Bronchial smooth muscle cell (primary cell): ENCODE measurements around the gene RAC2. TPM values are rescaled to one million over a fixed set of nuclear protein-coding genes. Genes with fewer than 3 reads are reported as not detected.

Experiments
- total RNA-seq: library from RNA; depleted of rRNA; stranded (reverse); fragments of >200 nt; gene quantifications from 2 replicates; pipeline ENCODE4 v1.2.1, GENCODE V29; 2014

Gene RAC2
- 0.34 and 5.0 TPM in 2 replicates for total RNA-seq

DNA sequence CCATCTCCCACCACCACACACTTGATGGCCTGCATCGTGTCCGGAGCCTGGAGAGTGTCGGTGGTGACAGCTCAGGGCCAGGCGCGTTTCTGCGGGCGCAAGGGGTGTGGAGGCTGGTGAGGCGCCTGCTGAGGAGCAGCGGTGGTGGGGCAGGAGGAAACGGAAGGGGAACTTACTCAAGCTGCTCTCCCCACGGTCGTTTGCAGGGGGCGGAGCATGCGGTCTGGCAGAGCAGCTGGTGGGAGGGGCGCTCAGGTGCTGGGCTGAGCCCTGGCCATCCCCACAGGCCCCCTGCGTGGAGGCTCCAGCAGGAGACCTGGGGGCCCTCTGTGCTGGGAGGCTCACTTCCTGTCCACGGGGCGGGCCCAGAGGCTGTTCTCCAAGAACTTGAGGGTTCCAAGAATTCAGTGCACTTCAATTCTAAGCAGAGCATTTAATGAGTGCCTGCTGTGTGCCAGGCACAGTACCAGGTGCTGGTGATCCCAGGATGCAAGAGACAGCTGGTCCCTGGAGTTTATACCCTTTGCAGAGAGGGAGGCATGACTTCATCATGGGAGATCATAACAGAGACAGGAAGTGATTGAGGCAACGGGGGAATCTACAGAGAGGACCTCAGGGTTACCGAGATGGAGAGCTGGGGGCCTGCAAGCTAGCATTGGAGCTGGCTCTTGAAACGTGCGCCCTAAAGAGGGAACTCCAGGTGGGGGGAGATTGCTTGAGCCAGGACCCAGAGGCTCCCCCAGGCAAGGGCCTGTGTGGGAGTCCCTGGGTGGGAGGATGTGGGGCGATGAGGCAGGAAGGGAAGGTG is at the start of gene RAC2:
TSS of gene RAC2 (minus strand) at position 156 of the 808 bp plus-strand sequence. CDS start at position 35, 121 bp downstream.

DNA sequence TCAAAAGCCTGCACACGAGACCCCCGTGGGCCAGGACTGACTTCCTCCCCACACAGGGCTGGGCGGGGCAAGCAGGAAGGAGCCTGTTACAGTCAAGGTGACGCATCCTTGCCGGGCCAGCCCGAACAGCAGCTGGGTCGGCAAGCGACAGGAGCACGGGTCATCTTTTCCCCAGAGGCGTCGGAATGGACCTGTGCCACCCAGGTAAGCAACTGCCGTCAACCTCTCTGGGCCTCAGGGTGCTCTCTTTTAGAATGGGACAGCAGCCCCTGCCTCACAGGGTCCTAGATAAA is 38.3 kb upstream of the RAC2 start, which contains the start of gene CYTH4:
TSS of gene CYTH4 (plus strand) at position 124 of the 293 bp plus-strand sequence. CDS start at position 186, 62 bp downstream.

GRCh38 chr22:37212174-37212906 is 31.7 kb downstream of the RAC2 start, which contains the start of gene SSTR3:
TSS of gene SSTR3 (minus strand) at chr22:37212477. CDS start at chr22:37207803, 4,674 bp downstream.

GRCh38 chr22:37187891-37188761 is 55.9 kb downstream of the RAC2 start, which contains the start of gene C1QTNF6:
TSS of gene C1QTNF6 (minus strand) at chr22:37188247. CDS start at chr22:37188213, 34 bp downstream.

Other genes starting within 250 kb of the RAC2 start
- 10.5 and 16.4 TPM in 2 replicates for gene TST, start 224.8 kb downstream of the RAC2 start, total RNA-seq
- 26.4 and 34.7 TPM in 2 replicates for gene MPST, start 224.5 kb downstream of the RAC2 start, total RNA-seq
- gene KCTD17, start 192.5 kb downstream of the RAC2 start, total RNA-seq: 24.3 and 30.4 TPM in 2 replicates
- gene TMPRSS6, start 134.6 kb downstream of the RAC2 start, total RNA-seq: not detected in 2 replicates
- not detected in 2 replicates for gene IL2RB, start 94.4 kb downstream of the RAC2 start, total RNA-seq
- gene C1QTNF6, start 56.0 kb downstream of the RAC2 start, total RNA-seq: 2.7 and 4.3 TPM in 2 replicates
- gene SSTR3, start 31.8 kb downstream of the RAC2 start, total RNA-seq: 0.09 and 0.16 TPM in 2 replicates
- gene CYTH4, start 38.2 kb upstream of the RAC2 start, total RNA-seq: 0.26 and 0.32 TPM in 2 replicates
- 0.32 TPM in 1 of 2 replicates, not detected in the other for gene ELFN2, start 183.2 kb upstream of the RAC2 start, total RNA-seq
- not detected in 2 replicates for gene MFNG, start 242.1 kb upstream of the RAC2 start, total RNA-seq